HepG2 (cell line): ENCODE data around the gene IFI27L2. TPM values are rescaled to one million over a fixed set of nuclear protein-coding genes. Genes with fewer than 3 reads are reported as not detected.

Experiments
- ATAC-seq: fragments of 200-7000 bp; cut with Tn5 transposase; 3 replicates; pipeline ENCODE4 v1.9.1; 2020; ENCODE audit warnings: mild to moderate bottlenecking, moderate library complexity
- BruUV-seq: library from RNA; stranded (reverse); fragments of 400-500 nt; replicated peaks from 2 replicates; lab custom pipeline; 2021; lab: Mats Ljungman, UMichigan
- CTCF ChIA-PET: fragments of 300-600 bp; formaldehyde crosslinking; extraction: SDS; loops from one replicate; lab custom pipeline; 2021; ENCODE audit warnings: low total read pairs, inconsistent platforms, low intra/inter-chr PET ratio; lab: Yijun Ruan, JAX
- POLR2A ChIA-PET: fragments of 350-600 bp; sonication (Branson Sonifier 250); formaldehyde crosslinking; loops from one replicate; lab custom pipeline; 2020; ENCODE audit warnings: antibody characterized with exemption, inconsistent platforms; lab: Yijun Ruan, JAX
- DNase-seq: peaks from one replicate; pipeline ENCODE4 v3.0.0-alpha.2; 2015; ENCODE audit warnings: low spot score
- FAIRE-seq: peaks from 3 replicates; lab custom pipeline; 2011; peaks lifted over from hg19 to GRCh38; lab: Jason Lieb, UNC
- H2AFZ ChIP-seq: one replicate; pipeline ENCODE4 v1.6.1; 2011; ENCODE audit warnings: low read length, inconsistent platforms
- H3K27ac ChIP-seq: fragments of 300-600 bp; 3 replicates; pipeline ENCODE4 v1.8.0; 2011; ENCODE audit warnings: mixed run types, mild to moderate bottlenecking, mixed read lengths, low read length, inconsistent platforms; ENCODE audit not compliant: insufficient read depth; ENCODE audit errors: extremely low read length
- H3K27me3 ChIP-seq, 2 experiments: fragments of 200-600 bp in 1 of 2; 2 replicates in 1 of 2; 3 replicates in 1 of 2; pipeline versions ENCODE4 v1.6.0 to v1.8.0; 2011; ENCODE audit warnings: low read length in 2 of 2, mild to moderate bottlenecking in 2 of 2, moderate library complexity in 2 of 2, inconsistent platforms in 1 of 2; ENCODE audit not compliant: insufficient read depth in 2 of 2, control insufficient read depth in 1 of 2
- H3K36me3 ChIP-seq, 2 experiments: fragments of 200-600 bp in 1 of 2; replicated peaks in 1 of 2; 2 replicates in 1 of 2; 3 replicates in 1 of 2; pipeline versions ENCODE4 v1.5.1 to v1.8.0; 2011; ENCODE audit warnings: low read length in 2 of 2, inconsistent platforms in 1 of 2; ENCODE audit not compliant: insufficient read depth in 2 of 2, control insufficient read depth in 1 of 2
- H3K4me1 ChIP-seq: 2 replicates; pipeline ENCODE4 v1.5.1; 2012; ENCODE audit warnings: low read length, inconsistent platforms; ENCODE audit not compliant: insufficient read depth
- H3K4me2 ChIP-seq: 2 replicates; pipeline ENCODE4 v1.6.0; 2011; ENCODE audit warnings: low read depth, low read length, inconsistent platforms
- H3K4me3 ChIP-seq, 3 experiments: fragments of 200-600 bp in 1 of 3; sonication (generic), shearing (Covaris generic) in 1 of 3; replicated peaks in 1 of 3; 2 replicates each; pipeline ENCODE4 v1.5.1; 2011 to 2016; ENCODE audit warnings: low read length in 3 of 3, inconsistent platforms in 2 of 3, low read depth in 2 of 3, mild to moderate bottlenecking in 2 of 3, control low read depth in 1 of 3, mixed read lengths in 1 of 3; ENCODE audit not compliant: insufficient read depth in 1 of 3
- H3K79me2 ChIP-seq: one replicate; pipeline ENCODE4 v1.6.1; 2011; ENCODE audit warnings: low read length, inconsistent platforms; ENCODE audit not compliant: insufficient read depth
- H3K9ac ChIP-seq: 2 replicates; pipeline ENCODE4 v1.6.0; 2011; ENCODE audit warnings: mild to moderate bottlenecking, low read depth, low read length, inconsistent platforms; ENCODE audit not compliant: insufficient read depth
- H3K9me3 ChIP-seq: 2 replicates; pipeline ENCODE4 v1.5.1; 2012; ENCODE audit warnings: mild to moderate bottlenecking, low read length
- H4K20me1 ChIP-seq: 2 replicates; pipeline ENCODE4 v1.6.0; 2011; ENCODE audit warnings: inconsistent platforms, mild to moderate bottlenecking, low read length, moderate library complexity; ENCODE audit not compliant: insufficient read depth
- MED8 ChIP-seq: sonication (generic); formaldehyde crosslinking; IDR thresholded peaks from 2 replicates; pipeline ENCODE4 v1.8.1; 2023; ENCODE audit warnings: mild to moderate bottlenecking, missing genetic modification reagents; ENCODE audit not compliant: insufficient replicate concordance
- SOX13 ChIP-seq, 3 experiments: fragments of 450-650 bp in 1 of 3; sonication (generic) in 1 of 3; formaldehyde crosslinking in 1 of 3; IDR thresholded peaks in 2 of 3; conservative IDR thresholded peaks in 1 of 3; 2 replicates each; pipeline versions ENCODE4 v1.5.0 to v1.6.1; 2016 to 2020; ENCODE audit warnings: antibody characterized with exemption in 1 of 3, mild to moderate bottlenecking in 1 of 3, missing compliant biosample characterization in 1 of 3, missing genetic modification reagents in 1 of 3, moderate library complexity in 1 of 3
- ZNF331 ChIP-seq: sonication (generic); formaldehyde crosslinking; IDR thresholded peaks from 2 replicates; pipeline ENCODE4 v1.4.0; 2020; ENCODE audit warnings: missing genetic modification reagents
- WGBS: methylation state at CpG from one replicate; pipeline ENCODE4 v1.1.6; 2017; ENCODE audit warnings: low lambda C conversion rate; 5-methylcytosine and 5-hydroxymethylcytosine counted together
- in situ Hi-C: cut with HindIII; loops from 2 replicates; pipeline ENCODE4 v1.10.0; 2017; ENCODE audit warnings: low pct_unique_long_range_greater_than_20kb; ENCODE audit not compliant: extremely low pct_ligation_motif_present
- intact Hi-C: fragments of 100-400 bp; cut with micrococcal nuclease; formaldehyde crosslinking; loops from one replicate; pipeline ENCODE4 v1.10.0; 2022; ENCODE audit not compliant: unreplicated experiment
- polyA plus RNA-seq, 8 experiments: library from polyadenylated mRNA; depleted of rRNA in 3 of 8; stranded (reverse) in 7 of 8; unstranded in 1 of 8; fragments of >200 nt; fragmentation: Illumina TruSeq in 4 of 8; extraction: Trizol in 4 of 8; gene quantifications; 2 replicates each; pipeline versions ENCODE4 v1.2.1 to v1.2.3, GENCODE V29; 2011 to 2016; ENCODE audit warnings: low read depth in 4 of 8, missing spikeins in 1 of 8, mixed read lengths in 1 of 8; ENCODE audit not compliant: insufficient read depth in 1 of 8
- total RNA-seq, 5 experiments: library from RNA; depleted of rRNA; stranded (reverse); fragments of >200 nt; fragmentation: Illumina TruSeq; extraction: Trizol; gene quantifications; 2 replicates each; pipeline ENCODE4 v1.2.3, GENCODE V29; 2016; ENCODE audit warnings: low read depth in 1 of 5
- TF ChIP-seq, protein P1 (sequence below): sonication (generic); formaldehyde crosslinking; IDR thresholded peaks from 2 replicates; pipeline ENCODE4 v1.4.0; 2020; ENCODE audit warnings: missing genetic modification reagents, borderline replicate concordance

The IFI27L2 gene
- total and polyA plus RNA-seq, 2 of the 13 experiments (the other 11 are each of a cell fraction or from before 2014, with no cell fraction given): 4.3 to 4.8 TPM

DNA sequence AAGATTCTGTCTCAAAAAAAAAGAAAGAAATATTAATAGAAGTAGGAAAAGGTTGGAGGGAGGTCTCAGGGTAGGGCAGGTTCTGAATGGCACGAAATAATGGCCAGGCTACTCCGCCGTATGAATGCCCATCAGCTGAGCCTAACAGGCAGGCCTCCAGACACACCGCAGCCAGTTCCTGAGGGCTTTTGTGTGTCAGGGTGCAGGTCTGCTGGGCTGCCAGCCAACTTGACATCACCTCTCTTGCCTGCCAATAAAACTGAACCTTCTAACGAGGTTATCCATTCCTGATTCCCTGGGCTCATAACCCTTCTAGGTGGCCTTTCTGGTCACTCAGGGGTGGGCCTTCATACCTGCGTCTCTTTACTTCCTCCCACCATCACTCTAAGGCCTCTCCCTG, 15.9 kb downstream of the IFI27L2 start (continued):
- TF ChIP-seq, protein P1, sequence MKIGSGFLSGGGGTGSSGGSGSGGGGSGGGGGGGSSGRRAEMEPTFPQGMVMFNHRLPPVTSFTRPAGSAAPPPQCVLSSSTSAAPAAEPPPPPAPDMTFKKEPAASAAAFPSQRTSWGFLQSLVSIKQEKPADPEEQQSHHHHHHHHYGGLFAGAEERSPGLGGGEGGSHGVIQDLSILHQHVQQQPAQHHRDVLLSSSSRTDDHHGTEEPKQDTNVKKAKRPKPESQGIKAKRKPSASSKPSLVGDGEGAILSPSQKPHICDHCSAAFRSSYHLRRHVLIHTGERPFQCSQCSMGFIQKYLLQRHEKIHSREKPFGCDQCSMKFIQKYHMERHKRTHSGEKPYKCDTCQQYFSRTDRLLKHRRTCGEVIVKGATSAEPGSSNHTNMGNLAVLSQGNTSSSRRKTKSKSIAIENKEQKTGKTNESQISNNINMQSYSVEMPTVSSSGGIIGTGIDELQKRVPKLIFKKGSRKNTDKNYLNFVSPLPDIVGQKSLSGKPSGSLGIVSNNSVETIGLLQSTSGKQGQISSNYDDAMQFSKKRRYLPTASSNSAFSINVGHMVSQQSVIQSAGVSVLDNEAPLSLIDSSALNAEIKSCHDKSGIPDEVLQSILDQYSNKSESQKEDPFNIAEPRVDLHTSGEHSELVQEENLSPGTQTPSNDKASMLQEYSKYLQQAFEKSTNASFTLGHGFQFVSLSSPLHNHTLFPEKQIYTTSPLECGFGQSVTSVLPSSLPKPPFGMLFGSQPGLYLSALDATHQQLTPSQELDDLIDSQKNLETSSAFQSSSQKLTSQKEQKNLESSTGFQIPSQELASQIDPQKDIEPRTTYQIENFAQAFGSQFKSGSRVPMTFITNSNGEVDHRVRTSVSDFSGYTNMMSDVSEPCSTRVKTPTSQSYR (CRISPR knock-in tag): no peak
- TF ChIP-seq, all 625 proteins: peak for 0

GRCh38 chr14:94113073-94113472, 16.3 kb downstream of the IFI27L2 start:
- POLR2A ChIA-PET: no interaction called here
- in situ Hi-C loops: no loop called here
- DNase-seq (no peak), FAIRE-seq (no peak), ATAC-seq (no peak)
- Histone ChIP-seq H3K27ac (no peak overlapping the region), H3K4me3 (no peak overlapping the region), H3K4me1 (peaks cover 60% of the 10 kb centered on the region), H3K27me3 (peaks cover 2 to 22% of the 10 kb centered on the region in 2 experiments; a peak in 2 of 5 replicates), H4K20me1 (no peaks in the 10 kb centered on the region), H3K9me3 (no peaks in the 10 kb centered on the region), H3K4me2 (no peak overlapping the region), H3K9ac (no peak overlapping the region), H2AFZ (no peak overlapping the region), H3K36me3 (no peaks in the 10 kb centered on the region), H3K79me2 (no peaks in the 10 kb centered on the region)
- no TSS peak for BruUV-seq
- CTCF ChIA-PET: no interaction called here
- intact Hi-C loops: no loop called here
- TF ChIP-seq SOX13 (IDR thresholded peaks at IDR 0.05) (no peak), SOX13 (CRISPR knock-in tag; conservative IDR thresholded peaks at IDR 0.05 in 1 of 2, IDR thresholded peaks at IDR 0.05 in 1 of 2) (peak in 1 of 2 experiments; percentile 27; a peak in 1 of 4 replicates), MED8 (no peak), ZNF331 (CRISPR knock-in tag) (no peak)
- 27% methylated on average over 7 of the region's 7 CpGs for WGBS
